H9 (cell line): ENCODE measurements around the gene MAP3K8. TPM values are rescaled to one million over a fixed set of nuclear protein-coding genes. Genes with fewer than 3 reads are reported as not detected.

ENCODE experiments used
- DNase-seq: peaks from one replicate; pipeline ENCODE4 v3.0.0-alpha.2; 2017
- H2AFZ ChIP-seq: one replicate; pipeline ENCODE4 v1.6.1; 2013; ENCODE audit warnings: mild to moderate bottlenecking, low read length, control low read depth, moderate library complexity
- H2AK5ac ChIP-seq: 2 replicates; pipeline ENCODE4 v1.6.1; 2013; ENCODE audit warnings: low read length, control low read depth, mixed read lengths; ENCODE audit not compliant: insufficient read length
- H2BK120ac ChIP-seq: one replicate; pipeline ENCODE4 v1.6.1; 2013; ENCODE audit warnings: low read depth, mild to moderate bottlenecking, low read length, control low read depth, inconsistent platforms; ENCODE audit not compliant: poor library complexity, severe bottlenecking
- H2BK12ac ChIP-seq: 2 replicates; pipeline ENCODE4 v1.6.1; 2013; ENCODE audit warnings: low read length, control low read depth, mixed read lengths, low read depth; ENCODE audit not compliant: insufficient read length
- H2BK15ac ChIP-seq: 2 replicates; pipeline ENCODE4 v1.6.1; 2013; ENCODE audit warnings: low read depth, low read length, control low read depth
- H2BK20ac ChIP-seq: one replicate; pipeline ENCODE4 v1.6.1; 2013; ENCODE audit warnings: low read depth, mild to moderate bottlenecking, low read length, control low read depth, inconsistent platforms; ENCODE audit not compliant: poor library complexity, severe bottlenecking
- H2BK5ac ChIP-seq: 2 replicates; pipeline ENCODE4 v1.6.1; 2013; ENCODE audit warnings: low read length, control low read depth, mixed read lengths; ENCODE audit not compliant: insufficient read length
- H3K14ac ChIP-seq: 2 replicates; pipeline ENCODE4 v1.6.1; 2013; ENCODE audit warnings: low read length, control low read depth; ENCODE audit not compliant: insufficient read depth
- H3K18ac ChIP-seq: 2 replicates; pipeline ENCODE4 v1.6.1; 2013; ENCODE audit warnings: low read depth, mild to moderate bottlenecking, mixed read lengths, low read length, control low read depth; ENCODE audit not compliant: insufficient read length
- H3K23ac ChIP-seq: 2 replicates; pipeline ENCODE4 v1.6.1; 2013; ENCODE audit warnings: low read length, control low read depth, mixed read lengths, low read depth; ENCODE audit not compliant: insufficient read length
- H3K23me2 ChIP-seq: 2 replicates; pipeline ENCODE4 v1.6.1; 2013; ENCODE audit warnings: low read depth, mild to moderate bottlenecking, mixed read lengths, low read length, control low read depth; ENCODE audit not compliant: insufficient read length, poor library complexity, severe bottlenecking
- H3K27ac ChIP-seq: 2 replicates; pipeline ENCODE4 v1.5.1; 2013; ENCODE audit warnings: low read length, control low read depth, mixed read lengths, low read depth; ENCODE audit not compliant: insufficient read length
- H3K27me3 ChIP-seq: 2 replicates; pipeline ENCODE4 v1.6.1; 2013; ENCODE audit warnings: low read length, control low read depth, inconsistent platforms; ENCODE audit not compliant: insufficient read depth
- H3K4ac ChIP-seq: 2 replicates; pipeline ENCODE4 v1.6.1; 2013; ENCODE audit warnings: low read depth, mild to moderate bottlenecking, control low read depth, inconsistent platforms, low read length, moderate library complexity
- H3K4me1 ChIP-seq: 2 replicates; pipeline ENCODE4 v1.6.1; 2013; ENCODE audit warnings: low read length, control low read depth, inconsistent platforms; ENCODE audit not compliant: insufficient read depth
- H3K4me2 ChIP-seq: 2 replicates; pipeline ENCODE4 v1.6.1; 2013; ENCODE audit warnings: low read length, control low read depth, mixed read lengths; ENCODE audit not compliant: insufficient read length, insufficient read depth
- H3K56ac ChIP-seq: 2 replicates; pipeline ENCODE4 v1.6.1; 2013; ENCODE audit warnings: low read depth, mild to moderate bottlenecking, mixed read lengths, low read length, control low read depth; ENCODE audit not compliant: insufficient read length
- H3K79me1 ChIP-seq: 2 replicates; pipeline ENCODE4 v1.6.1; 2013; ENCODE audit warnings: low read depth, mild to moderate bottlenecking, moderate library complexity, low read length, control low read depth, inconsistent platforms; ENCODE audit not compliant: insufficient read depth, poor library complexity, severe bottlenecking
- H3K79me2 ChIP-seq: 2 replicates; pipeline ENCODE4 v1.6.1; 2013; ENCODE audit warnings: low read length, control low read depth, inconsistent platforms; ENCODE audit not compliant: insufficient read depth
- H3K9ac ChIP-seq: 2 replicates; pipeline ENCODE4 v1.6.1; 2013; ENCODE audit warnings: low read length, control low read depth, mixed read lengths; ENCODE audit not compliant: insufficient read length; ENCODE audit errors: extremely low read depth
- H3K9me3 ChIP-seq: one replicate; pipeline ENCODE4 v1.6.1; 2013; ENCODE audit warnings: low read depth, low read length, inconsistent platforms; ENCODE audit not compliant: control insufficient read depth
- H3T11ph ChIP-seq: one replicate; pipeline ENCODE4 v1.6.1; 2013; ENCODE audit warnings: mild to moderate bottlenecking, low read length, control low read depth, inconsistent platforms
- H4K20me1 ChIP-seq: one replicate; pipeline ENCODE4 v1.6.1; 2013; ENCODE audit not compliant: control insufficient read depth, insufficient read length, insufficient read depth
- H4K5ac ChIP-seq: 2 replicates; pipeline ENCODE4 v1.6.1; 2013; ENCODE audit warnings: low read depth, mild to moderate bottlenecking, mixed read lengths, low read length, control low read depth; ENCODE audit not compliant: insufficient read length
- H4K8ac ChIP-seq: replicated peaks from 2 replicates; pipeline ENCODE4 v1.6.1; 2013; ENCODE audit warnings: low read length, control low read depth, mixed read lengths, low read depth; ENCODE audit not compliant: insufficient read length
- H4K91ac ChIP-seq: 2 replicates; pipeline ENCODE4 v1.6.1; 2013; ENCODE audit warnings: low read depth, mild to moderate bottlenecking, moderate library complexity, mixed read lengths, low read length, control low read depth; ENCODE audit not compliant: insufficient read length
- H3K27ac Mint-ChIP-seq, 3 experiments: 2 replicates in 2 of 3; 3 replicates in 1 of 3; pipeline ENCODE4 v1.8.0; 2020 to 2021; ENCODE audit warnings: mixed read lengths in 3 of 3, mild to moderate bottlenecking in 1 of 3, moderate library complexity in 1 of 3
- H3K27me3 Mint-ChIP-seq: 2 replicates; pipeline ENCODE4 v1.8.0; 2021; ENCODE audit warnings: low read depth, mild to moderate bottlenecking, moderate library complexity, mixed read lengths
- H3K36me3 Mint-ChIP-seq, 3 experiments: 2 replicates in 2 of 3; 3 replicates in 1 of 3; pipeline ENCODE4 v1.8.0; 2020 to 2021; ENCODE audit warnings: low read depth in 3 of 3, mixed read lengths in 3 of 3; ENCODE audit not compliant: insufficient read depth in 1 of 3
- H3K4me1 Mint-ChIP-seq, 2 experiments: 2 replicates each; pipeline ENCODE4 v1.8.0; 2020; ENCODE audit warnings: mixed read lengths in 2 of 2
- H3K4me3 Mint-ChIP-seq, 2 experiments: 2 replicates in 1 of 2; 3 replicates in 1 of 2; pipeline ENCODE4 v1.8.0; 2020 to 2021; ENCODE audit warnings: mild to moderate bottlenecking in 2 of 2, mixed read lengths in 2 of 2, moderate library complexity in 1 of 2
- H3K9me3 Mint-ChIP-seq, 2 experiments: 2 replicates in 1 of 2; 3 replicates in 1 of 2; pipeline ENCODE4 v1.8.0; 2020; ENCODE audit warnings: mild to moderate bottlenecking in 2 of 2, mixed read lengths in 2 of 2, moderate library complexity in 1 of 2
- CTCF ChIP-seq: fragments of 200-600 bp; sonication (generic); conservative IDR thresholded peaks from 3 replicates; pipeline ENCODE4 v1.8.0; 2021; ENCODE audit warnings: antibody characterized with exemption, mild to moderate bottlenecking
- WGBS: extraction: QIAGEN DNeasy Blood & Tissue Kit; methylation state at CpG from one replicate; pipeline ENCODE4 v1.1.7; 2013; ENCODE audit warnings: missing lambda C conversion rate, low lambda C conversion rate, mixed read lengths; ENCODE audit not compliant: insufficient read length; ENCODE audit errors: extremely low coverage; 5-methylcytosine and 5-hydroxymethylcytosine counted together
- total RNA-seq: library from RNA; stranded (reverse); gene quantifications from 2 replicates; pipeline ENCODE4 v1.2.1, GENCODE V29; 2021

MAP3K8 gene
- total RNA-seq, 1 experiment from 2014 or later = 3.5 TPM

GRCh38 chr10:30491916-30492515 is 58.0 kb downstream of the MAP3K8 start:
- Histone ChIP-seq H3K14ac (no peak overlapping the region), H3K18ac (no peak overlapping the region), H3K27ac (no peak overlapping the region), H2AK5ac (no peak overlapping the region), H3T11ph (no peak overlapping the region), H2BK120ac (no peak overlapping the region), H2BK12ac (no peak overlapping the region), H3K79me1 (no peaks in the 10 kb centered on the region), H3K23me2 (no peaks in the 10 kb centered on the region), H4K5ac (no peak overlapping the region), H2BK20ac (no peak overlapping the region), H2BK5ac (no peak overlapping the region), H3K79me2 (no peaks in the 10 kb centered on the region), H3K56ac (no peak overlapping the region), H3K9me3 (no peaks in the 10 kb centered on the region), H3K9ac (no peak overlapping the region), H4K91ac (no peak overlapping the region), H2AFZ (no peak overlapping the region), H3K4me2 (no peak overlapping the region), H3K4me1 (no peaks in the 10 kb centered on the region; the same call in 1 of the 2 replicates), H3K27me3 (no peaks in the 10 kb centered on the region), H4K20me1 (no peaks in the 10 kb centered on the region), H2BK15ac (no peak overlapping the region), H4K8ac (no peak overlapping the region), H3K23ac (no peak overlapping the region), H3K4ac (no peak overlapping the region)
- Mint-ChIP-seq H3K4me1 (peaks cover 12 to 13% of the 10 kb centered on the region in 2 experiments), H3K27me3 (peaks cover 11% of the 10 kb centered on the region), H3K9me3 (no peaks in the 10 kb centered on the region), H3K36me3 (no peaks in the 10 kb centered on the region), H3K4me3 (no peak overlapping the region), H3K27ac (no peak overlapping the region)
- no CpG with 5 or more reads among the region's 4 CpGs for WGBS
- no peak for TF ChIP-seq CTCF
- DNase-seq = no peak
